Neural progenitor cell (in vitro differentiated cells): ENCODE measurements around the gene RLF. TPM values are rescaled to one million over a fixed set of nuclear protein-coding genes. Genes with fewer than 3 reads are reported as not detected.

ENCODE experiments used
- DNase-seq: peaks from one replicate; pipeline ENCODE4 v3.0.0-alpha.2; 2016; ENCODE audit warnings: low spot score
- H2AFZ ChIP-seq: fragments of 200-600 bp; sonication (generic); replicated peaks from 2 replicates; pipeline ENCODE4 v1.6.1; 2016; ENCODE audit warnings: antibody characterized with exemption
- H3F3A ChIP-seq: fragments of 200-600 bp; sonication (generic); 2 replicates; pipeline ENCODE4 v1.6.1; 2016; ENCODE audit warnings: antibody characterized with exemption, low read depth
- H3K27ac ChIP-seq: fragments of 200-600 bp; sonication (generic); 2 replicates; pipeline ENCODE4 v1.5.1; 2016; ENCODE audit warnings: mild to moderate bottlenecking
- H3K27me3 ChIP-seq: fragments of 200-600 bp; sonication (generic); 2 replicates; pipeline ENCODE4 v1.6.1; 2016; ENCODE audit warnings: mild to moderate bottlenecking, moderate library complexity
- H3K36me3 ChIP-seq: fragments of 200-600 bp; sonication (generic); 2 replicates; pipeline ENCODE4 v1.5.1; 2016
- H3K4me1 ChIP-seq: fragments of 200-600 bp; sonication (generic); 2 replicates; pipeline ENCODE4 v1.6.1; 2016; ENCODE audit warnings: mixed run types
- H3K4me2 ChIP-seq: fragments of 200-600 bp; sonication (generic); 2 replicates; pipeline ENCODE4 v1.6.1; 2016
- H3K4me3 ChIP-seq: fragments of 200-600 bp; sonication (generic); 2 replicates; pipeline ENCODE4 v1.5.1; 2016
- H3K79me2 ChIP-seq: fragments of 200-600 bp; sonication (generic); 2 replicates; pipeline ENCODE4 v1.6.1; 2016; ENCODE audit warnings: low read depth
- H3K9ac ChIP-seq: fragments of 200-600 bp; sonication (generic); 2 replicates; pipeline ENCODE4 v1.6.1; 2016
- H3K9me3 ChIP-seq: fragments of 200-600 bp; sonication (generic); 2 replicates; pipeline ENCODE4 v1.5.1; 2016; ENCODE audit warnings: low read depth
- H4K20me1 ChIP-seq: fragments of 200-600 bp; sonication (generic); 2 replicates; pipeline ENCODE4 v1.6.1; 2016; ENCODE audit warnings: low read depth
- H3K27ac Mint-ChIP-seq: 3 replicates; pipeline ENCODE4 v1.8.0; 2021; ENCODE audit warnings: mixed read lengths
- H3K27me3 Mint-ChIP-seq: 2 replicates; pipeline ENCODE4 v1.8.0; 2022; ENCODE audit warnings: low read depth, mild to moderate bottlenecking, inconsistent platforms, moderate library complexity, mixed read lengths; ENCODE audit not compliant: insufficient read depth
- H3K36me3 Mint-ChIP-seq: 3 replicates; pipeline ENCODE4 v1.8.0; 2021; ENCODE audit warnings: mixed read lengths
- H3K4me1 Mint-ChIP-seq: 3 replicates; pipeline ENCODE4 v1.8.0; 2021; ENCODE audit warnings: mixed read lengths
- H3K4me3 Mint-ChIP-seq: 3 replicates; pipeline ENCODE4 v1.8.0; 2021; ENCODE audit warnings: mild to moderate bottlenecking, moderate library complexity, mixed read lengths
- H3K9me3 Mint-ChIP-seq: 3 replicates; pipeline ENCODE4 v1.8.0; 2020; ENCODE audit warnings: mixed read lengths
- EZH2 ChIP-seq: fragments of 200-600 bp; sonication (generic); IDR thresholded peaks from 2 replicates; pipeline ENCODE4 v1.6.1; 2017; ENCODE audit warnings: antibody characterized with exemption, mild to moderate bottlenecking, moderate library complexity
- EZH2phosphoT487 ChIP-seq: fragments of 200-600 bp; sonication (generic); IDR thresholded peaks from 2 replicates; pipeline ENCODE4 v1.6.1; 2017; ENCODE audit warnings: antibody characterized with exemption
- total RNA-seq: library from RNA; depleted of rRNA; stranded (reverse); fragments of >200 nt; gene quantifications from 2 replicates; pipeline ENCODE4 v1.2.3, GENCODE V29; 2015; ENCODE audit warnings: low replicate concordance
- TF ChIP-seq, protein P1 (sequence below): fragments of 200-600 bp; sonication (generic); IDR thresholded peaks from 2 replicates; pipeline ENCODE4 v1.5.1; 2017; ENCODE audit warnings: antibody characterized with exemption, mild to moderate bottlenecking

The RLF gene
- total RNA-seq, 1 donor from 2014 or later = 72.7 TPM

DNA sequence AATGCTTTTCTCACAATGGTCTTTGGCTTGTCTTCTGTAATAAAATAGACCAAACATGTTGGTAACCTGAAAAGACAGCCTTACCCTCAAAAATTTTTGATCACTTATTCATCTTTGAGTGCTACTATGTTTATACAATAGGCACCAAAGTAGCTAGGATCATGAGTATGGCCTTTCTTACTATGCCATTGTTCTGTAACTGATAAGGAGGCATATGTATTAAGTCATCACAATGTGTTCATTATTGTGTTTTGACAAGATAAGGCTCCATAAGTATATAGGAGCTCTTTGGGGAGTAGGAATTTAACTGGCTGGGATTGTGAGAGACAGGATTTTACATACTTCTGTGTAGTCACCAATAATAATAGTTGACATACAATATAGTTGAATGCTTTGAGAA is 87.2 kb downstream of the RLF start:
- Histone ChIP-seq H3K27ac (no peak overlapping the region), H3K9me3 (no peaks in the 10 kb centered on the region), H3K27me3 (no peaks in the 10 kb centered on the region), H3K36me3 (no peaks in the 10 kb centered on the region), H3K9ac (no peak overlapping the region), H3K4me1 (no peaks in the 10 kb centered on the region), H3K4me3 (no peak overlapping the region), H3K4me2 (no peak overlapping the region), H3K79me2 (no peaks in the 10 kb centered on the region), H3F3A (no peaks in the 10 kb centered on the region), H2AFZ (no peak overlapping the region), H4K20me1 (no peaks in the 10 kb centered on the region)
- Mint-ChIP-seq H3K4me3 (no peak overlapping the region), H3K4me1 (no peaks in the 10 kb centered on the region), H3K27ac (no peak overlapping the region), H3K36me3 (no peaks in the 10 kb centered on the region), H3K27me3 (no peaks in the 10 kb centered on the region), H3K9me3 (no peaks in the 10 kb centered on the region)
- TF ChIP-seq, protein P1, sequence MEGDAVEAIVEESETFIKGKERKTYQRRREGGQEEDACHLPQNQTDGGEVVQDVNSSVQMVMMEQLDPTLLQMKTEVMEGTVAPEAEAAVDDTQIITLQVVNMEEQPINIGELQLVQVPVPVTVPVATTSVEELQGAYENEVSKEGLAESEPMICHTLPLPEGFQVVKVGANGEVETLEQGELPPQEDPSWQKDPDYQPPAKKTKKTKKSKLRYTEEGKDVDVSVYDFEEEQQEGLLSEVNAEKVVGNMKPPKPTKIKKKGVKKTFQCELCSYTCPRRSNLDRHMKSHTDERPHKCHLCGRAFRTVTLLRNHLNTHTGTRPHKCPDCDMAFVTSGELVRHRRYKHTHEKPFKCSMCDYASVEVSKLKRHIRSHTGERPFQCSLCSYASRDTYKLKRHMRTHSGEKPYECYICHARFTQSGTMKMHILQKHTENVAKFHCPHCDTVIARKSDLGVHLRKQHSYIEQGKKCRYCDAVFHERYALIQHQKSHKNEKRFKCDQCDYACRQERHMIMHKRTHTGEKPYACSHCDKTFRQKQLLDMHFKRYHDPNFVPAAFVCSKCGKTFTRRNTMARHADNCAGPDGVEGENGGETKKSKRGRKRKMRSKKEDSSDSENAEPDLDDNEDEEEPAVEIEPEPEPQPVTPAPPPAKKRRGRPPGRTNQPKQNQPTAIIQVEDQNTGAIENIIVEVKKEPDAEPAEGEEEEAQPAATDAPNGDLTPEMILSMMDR = no peak
- TF ChIP-seq EZH2 (no peak), EZH2phosphoT487 (no peak)
- DNase-seq = no peak

DNA sequence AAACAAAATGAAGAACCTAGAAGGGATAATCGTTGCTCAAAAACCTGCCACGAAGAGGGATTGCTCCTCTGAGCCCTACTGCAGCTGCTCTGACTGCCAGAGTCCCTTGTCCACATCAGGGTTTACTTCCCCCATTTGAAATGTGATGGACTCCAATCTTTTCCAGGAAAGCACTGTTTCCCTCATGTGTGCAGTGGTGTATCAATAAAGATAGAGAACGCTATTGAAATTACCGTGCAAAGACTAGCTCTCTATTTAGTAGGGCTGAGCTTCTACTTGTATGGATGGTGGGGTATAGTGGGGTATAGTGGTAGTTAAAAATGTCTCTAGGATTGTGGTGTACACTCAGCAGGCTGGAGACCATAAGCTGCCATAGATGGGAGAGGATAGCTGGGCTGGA is 90.3 kb downstream of the RLF start:
- Histone ChIP-seq H3K27ac (no peak overlapping the region), H3K27me3 (no peaks in the 10 kb centered on the region), H3F3A (no peaks in the 10 kb centered on the region), H2AFZ (no peak overlapping the region), H4K20me1 (no peaks in the 10 kb centered on the region), H3K4me2 (no peak overlapping the region), H3K36me3 (no peaks in the 10 kb centered on the region), H3K9ac (no peak overlapping the region), H3K9me3 (no peaks in the 10 kb centered on the region), H3K4me3 (no peak overlapping the region), H3K4me1 (peaks cover 1% of the 10 kb centered on the region), H3K79me2 (peaks cover 10% of the 10 kb centered on the region)
- no peak for DNase-seq
- H3K9me3 Mint-ChIP-seq = no peaks in the 10 kb centered on the region
- H3K27ac Mint-ChIP-seq = no peak overlapping the region
- TF ChIP-seq EZH2phosphoT487 = no peak
- TF ChIP-seq, protein P1 = no peak
- no peak for TF ChIP-seq EZH2
- no peak overlapping the region for H3K4me3 Mint-ChIP-seq
- H3K4me1 Mint-ChIP-seq = peaks cover 2% of the 10 kb centered on the region
- H3K27me3 Mint-ChIP-seq = no peaks in the 10 kb centered on the region
- H3K36me3 Mint-ChIP-seq = no peaks in the 10 kb centered on the region

DNA sequence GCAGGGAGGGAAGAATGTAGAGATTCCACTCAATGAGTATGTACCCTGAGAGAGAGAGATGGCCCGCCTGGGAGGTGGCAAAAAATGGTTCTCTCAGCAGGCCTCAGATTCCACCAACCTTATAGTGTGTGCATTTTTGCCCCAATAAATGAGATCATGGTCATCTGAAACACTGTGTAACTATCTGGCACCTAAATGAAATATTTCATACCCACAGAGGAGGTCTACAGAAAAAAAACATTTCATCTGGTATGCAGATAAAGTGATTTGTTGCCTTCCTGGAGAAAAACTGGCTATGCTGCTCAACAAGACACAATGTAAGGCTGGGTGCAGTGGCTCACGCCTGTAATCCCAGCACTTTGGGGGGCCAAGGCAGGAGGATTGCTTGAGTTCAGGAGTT is 91.4 kb downstream of the RLF start:
- Histone ChIP-seq H3K27me3 (no peaks in the 10 kb centered on the region), H3K4me2 (no peak overlapping the region), H2AFZ (no peak overlapping the region), H4K20me1 (no peaks in the 10 kb centered on the region), H3K4me1 (peaks cover 4% of the 10 kb centered on the region), H3K9ac (no peak overlapping the region), H3K79me2 (peaks cover 20% of the 10 kb centered on the region), H3K4me3 (no peak overlapping the region), H3K27ac (no peak overlapping the region), H3F3A (peaks cover 7% of the 10 kb centered on the region), H3K9me3 (no peaks in the 10 kb centered on the region), H3K36me3 (no peaks in the 10 kb centered on the region)
- no peak overlapping the region for H3K4me3 Mint-ChIP-seq
- TF ChIP-seq, protein P1 = no peak
- TF ChIP-seq EZH2 (no peak), EZH2phosphoT487 (no peak)
- peaks cover 6% of the 10 kb centered on the region for H3K4me1 Mint-ChIP-seq
- no peaks in the 10 kb centered on the region for H3K36me3 Mint-ChIP-seq
- no peak overlapping the region for H3K27ac Mint-ChIP-seq
- DNase-seq = no peak
- H3K27me3 Mint-ChIP-seq = no peaks in the 10 kb centered on the region
- H3K9me3 Mint-ChIP-seq = no peaks in the 10 kb centered on the region
